T-cell (primary cell): ENCODE results near the gene STARD6. TPM values are rescaled to one million over a fixed set of nuclear protein-coding genes. Genes with fewer than 3 reads are reported as not detected.
"Not testable (repeated sequence)": the region's sequence is repeated elsewhere in the genome, so short reads cannot be mapped to it uniquely, and the experiment has no call there.

Experiments
- ATAC-seq, 4 experiments: fragments of 200-7000 bp in 3 of 4; fragments of 150-1000 bp in 1 of 4; cut with Tn5 transposase; replicated peaks in 1 of 4; 1 replicate in 3 of 4; 2 replicates in 1 of 4; pipeline ENCODE4 v1.10.0; 2021; ENCODE audit warnings: moderate library complexity in 3 of 4, mild to moderate bottlenecking in 2 of 4, moderate number of reproducible peaks in 1 of 4
- CTCF ChIA-PET, 2 donors: fragments of 300-600 bp; sonication (Branson Sonifier 250); formaldehyde crosslinking; loops; one replicate each; lab custom pipeline; 2022; ENCODE audit warnings: antibody characterized with exemption in 2 of 2; lab: Charles Lee
- POLR2A ChIA-PET, 2 donors: fragments of 300-600 bp; sonication (Branson Sonifier 250); formaldehyde crosslinking; loops; one replicate each; lab custom pipeline; 2022; ENCODE audit warnings: antibody characterized with exemption in 2 of 2; lab: Charles Lee
- DNase-seq, 35 experiments: peaks; one replicate each; pipeline versions ENCODE4 v3.0.0 to v3.0.0-alpha.2; 2013 to 2023
- H3K27ac ChIP-seq: one replicate; pipeline ENCODE4 v1.5.1; 2013; ENCODE audit warnings: low read length
- H3K27me3 ChIP-seq, 2 experiments: replicated peaks in 1 of 2; 1 replicate in 1 of 2; 2 replicates in 1 of 2; pipeline versions ENCODE4 v1.6.1 to v1.7.0; 2013; ENCODE audit warnings: low read length in 1 of 2, mixed read lengths in 1 of 2; ENCODE audit not compliant: control insufficient read depth in 2 of 2, insufficient read depth in 2 of 2; ENCODE audit errors: extremely low read depth in 1 of 2
- H3K36me3 ChIP-seq, 2 donors: 1 replicate in 1 of 2; 2 replicates in 1 of 2; pipeline versions ENCODE4 v1.6.1 to v1.7.0; 2013; ENCODE audit warnings: low read length in 1 of 2; ENCODE audit not compliant: control insufficient read depth in 2 of 2, insufficient read depth in 1 of 2; ENCODE audit errors: extremely low read depth in 1 of 2
- H3K4me1 ChIP-seq, 2 experiments: 1 replicate in 1 of 2; 2 replicates in 1 of 2; pipeline versions ENCODE4 v1.6.1 to v1.7.0; 2013; ENCODE audit warnings: low read length in 2 of 2, mixed read lengths in 1 of 2; ENCODE audit not compliant: insufficient read depth in 2 of 2, control insufficient read depth in 1 of 2; ENCODE audit errors: extremely low read depth in 1 of 2
- H3K4me3 ChIP-seq, 2 donors: 1 replicate in 1 of 2; 2 replicates in 1 of 2; pipeline versions ENCODE4 v1.5.1 to v1.7.0; 2013; ENCODE audit warnings: mild to moderate bottlenecking in 2 of 2, low read length in 1 of 2, moderate library complexity in 1 of 2; ENCODE audit not compliant: control insufficient read depth in 1 of 2; ENCODE audit errors: extremely low read depth in 1 of 2
- H3K9me3 ChIP-seq: 2 replicates; pipeline ENCODE4 v1.7.0; 2013
- H3K27ac Mint-ChIP-seq, 2 donors: one replicate each; pipeline ENCODE4 v1.8.0; 2020 to 2021; ENCODE audit warnings: mild to moderate bottlenecking in 2 of 2, mixed read lengths in 2 of 2
- H3K27me3 Mint-ChIP-seq, 2 donors: one replicate each; pipeline ENCODE4 v1.8.0; 2021 to 2022; ENCODE audit warnings: mixed read lengths in 2 of 2
- H3K36me3 Mint-ChIP-seq: one replicate; pipeline ENCODE4 v1.8.0; 2021; ENCODE audit warnings: mixed read lengths
- H3K4me1 Mint-ChIP-seq, 3 donors: one replicate each; pipeline ENCODE4 v1.8.0; 2020 to 2022; ENCODE audit warnings: mixed read lengths in 3 of 3, mild to moderate bottlenecking in 1 of 3
- H3K4me3 Mint-ChIP-seq, 3 donors: one replicate each; pipeline ENCODE4 v1.8.0; 2020 to 2022; ENCODE audit warnings: mild to moderate bottlenecking in 3 of 3, mixed read lengths in 3 of 3, moderate library complexity in 3 of 3
- H3K9me3 Mint-ChIP-seq, 3 donors: one replicate each; pipeline ENCODE4 v1.8.0; 2020 to 2022; ENCODE audit warnings: mixed read lengths in 3 of 3
- WGBS: methylation state at CpG from one replicate; pipeline ENCODE4 v1.1.5; 2013; ENCODE audit warnings: missing lambda C conversion rate; ENCODE audit not compliant: insufficient coverage; 5-methylcytosine and 5-hydroxymethylcytosine counted together
- total RNA-seq, 35 experiments: library from RNA in 6 of 35; stranded (reverse) in 6 of 35; fragments of 120-200 nt in 1 of 35; gene quantifications; one replicate each; pipeline versions ENCODE4 v1.2.1 to v1.2.4 and lab custom pipeline; 2013 to 2026

STARD6 gene
- total RNA-seq, 5 donors from 2014 or later (not counting 1 experiment from before 2014, with no cell fraction given), result not detected

- DNase-seq, result no peak
- Histone ChIP-seq H3K27ac (no peak overlapping the region), H3K9me3 (no peaks in the 10 kb centered on the region), H3K36me3 (no peaks in the 10 kb centered on the region), H3K27me3 (peaks cover 0 to 7% of the 10 kb centered on the region in 2 experiments), H3K4me1 (no peaks in the 10 kb centered on the region), H3K4me3 (no peak overlapping the region)
- Mint-ChIP-seq H3K36me3 (no peaks in the 10 kb centered on the region), H3K27me3 (peaks cover 2 to 14% of the 10 kb centered on the region in 2 donors), H3K4me1 (peaks cover 0 to 12% (median 6%) of the 10 kb centered on the region in 3 donors), H3K9me3 (no peaks in the 10 kb centered on the region), H3K27ac (no peak overlapping the region), H3K4me3 (no peak overlapping the region)
- POLR2A ChIA-PET, result interaction anchor here in 1 of 2 donors (0.5 kb wide), 1 partner anchor 43 kb away, joined by 6 read pairs; no protein-coding TSS in a partner anchor
- no peak for ATAC-seq
- CTCF ChIA-PET, result interaction anchor here in 1 of 2 donors (0.7 to 2.6 kb wide), 2 partner anchors 12 to 280 kb away, joined by 3 to 13 read pairs; no protein-coding TSS in a partner anchor
- 56% methylated on average over 2 of the region's 3 CpGs for whole genome bisulfite sequencing
Measured at GRCh38 chr18:54390838-54391237, 33.2 kb upstream of the STARD6 start.

GRCh38 chr18:54389143-54389505, 31.5 kb upstream of the STARD6 start:
- Mint-ChIP-seq H3K9me3 (no peaks in the 10 kb centered on the region), H3K4me1 (peaks cover 0 to 12% (median 6%) of the 10 kb centered on the region in 3 donors), H3K36me3 (no peaks in the 10 kb centered on the region), H3K27ac (no peak overlapping the region), H3K4me3 (no peak overlapping the region), H3K27me3 (peaks cover 2 to 14% of the 10 kb centered on the region in 2 donors)
- Histone ChIP-seq H3K27ac (no peak overlapping the region), H3K4me3 (no peak overlapping the region), H3K9me3 (no peaks in the 10 kb centered on the region), H3K36me3 (no peaks in the 10 kb centered on the region), H3K4me1 (no peaks in the 10 kb centered on the region), H3K27me3 (peaks cover 0 to 7% of the 10 kb centered on the region in 2 experiments)
- ChIA-PET POLR2A (no interaction called here), CTCF (no interaction called here)
- DNase-seq, result no peak
- no CpG with 5 or more reads among the region's 2 CpGs for WGBS
- no peak for ATAC-seq

GRCh38 chr18:54388203-54389142, 30.8 kb upstream of the STARD6 start:
- Mint-ChIP-seq H3K9me3 (no peaks in the 10 kb centered on the region), H3K4me1 (peaks cover 0 to 12% (median 6%) of the 10 kb centered on the region in 3 donors), H3K27me3 (peaks cover 2 to 14% of the 10 kb centered on the region in 2 donors), H3K4me3 (no peak overlapping the region), H3K27ac (no peak overlapping the region), H3K36me3 (no peaks in the 10 kb centered on the region)
- ChIA-PET CTCF (no interaction called here), POLR2A (no interaction called here)
- peak in 2 of 35 experiments; percentile 1 to 5 for DNase-seq
- no peaks in the 10 kb centered on the region for H3K4me1 ChIP-seq
- no peak overlapping the region for H3K4me3 ChIP-seq
- ATAC-seq, result peak in 2 of 4 experiments; percentile 13 to 58
- H3K27me3 ChIP-seq, result peaks cover 0 to 7% of the 10 kb centered on the region in 2 experiments
- H3K9me3 ChIP-seq, result no peaks in the 10 kb centered on the region
- no peaks in the 10 kb centered on the region for H3K36me3 ChIP-seq
- no peak overlapping the region for H3K27ac ChIP-seq
- 79% methylated on average over 1 of the region's 6 CpGs for WGBS

GRCh38 chr18:54387631-54388030, 30.0 kb upstream of the STARD6 start:
- H3K4me1 Mint-ChIP-seq, result peaks cover 0 to 12% (median 6%) of the 10 kb centered on the region in 3 donors
- 60% methylated on average over 1 of the region's 3 CpGs for WGBS
- POLR2A ChIA-PET, result no interaction called here

GRCh38 chr18:54386800-54387495, 29.3 kb upstream of the STARD6 start:
- H3K27ac Mint-ChIP-seq, H3K36me3 ChIP-seq, H3K4me3 Mint-ChIP-seq, H3K27me3 ChIP-seq, H3K9me3 Mint-ChIP-seq, H3K9me3 ChIP-seq, H3K36me3 Mint-ChIP-seq, H3K27ac ChIP-seq, CTCF ChIA-PET, POLR2A ChIA-PET, H3K4me3 ChIP-seq, H3K4me1 ChIP-seq, DNase-seq, ATAC-seq: not testable (repeated sequence)
- 91% methylated on average over 16 of the region's 23 CpGs for WGBS
- H3K27me3 Mint-ChIP-seq, result peaks cover 0 to 14% of the 10 kb centered on the region in 2 donors
- peaks cover 0 to 12% (median 6%) of the 10 kb centered on the region in 3 donors for H3K4me1 Mint-ChIP-seq

More at GRCh38 chr18:54387631-54388030, 30.0 kb upstream of the STARD6 start:
- H3K9me3 Mint-ChIP-seq, result no peaks in the 10 kb centered on the region
- no peaks in the 10 kb centered on the region for H3K36me3 Mint-ChIP-seq
- peaks cover 2 to 14% of the 10 kb centered on the region in 2 donors for H3K27me3 Mint-ChIP-seq
- H3K27ac Mint-ChIP-seq, result no peak overlapping the region
- no peak for ATAC-seq
- peaks cover 0 to 7% of the 10 kb centered on the region in 2 experiments for H3K27me3 ChIP-seq
- H3K4me3 ChIP-seq, result no peak overlapping the region
- H3K9me3 ChIP-seq, result no peaks in the 10 kb centered on the region
- no peaks in the 10 kb centered on the region for H3K36me3 ChIP-seq
- H3K27ac ChIP-seq, result no peak overlapping the region
- H3K4me1 ChIP-seq, result no peaks in the 10 kb centered on the region
- CTCF ChIA-PET, result no interaction called here
- H3K4me3 Mint-ChIP-seq, result no peak overlapping the region
- DNase-seq, result no peak

GRCh38 chr18:54386043-54386442, 28.4 kb upstream of the STARD6 start:
- Mint-ChIP-seq H3K9me3 (no peaks in the 10 kb centered on the region), H3K27ac (no peak overlapping the region), H3K27me3 (peaks cover 0 to 12% of the 10 kb centered on the region in 2 donors), H3K4me3 (no peak overlapping the region), H3K4me1 (peaks cover 0 to 10% (median 6%) of the 10 kb centered on the region in 3 donors), H3K36me3 (no peaks in the 10 kb centered on the region)
- Histone ChIP-seq H3K27me3 (peaks cover 0 to 7% of the 10 kb centered on the region in 2 experiments), H3K4me3 (no peak overlapping the region), H3K4me1 (no peaks in the 10 kb centered on the region), H3K36me3 (no peaks in the 10 kb centered on the region), H3K27ac (no peak overlapping the region), H3K9me3 (no peaks in the 10 kb centered on the region)
- POLR2A ChIA-PET, result no interaction called here
- CTCF ChIA-PET, result no interaction called here
- WGBS, result 94% methylated on average over 2 of the region's 4 CpGs
- no peak for DNase-seq
- no peak for ATAC-seq
